ENCODE data around the gene ZNF638.

ZNF638 gene

DNA sequence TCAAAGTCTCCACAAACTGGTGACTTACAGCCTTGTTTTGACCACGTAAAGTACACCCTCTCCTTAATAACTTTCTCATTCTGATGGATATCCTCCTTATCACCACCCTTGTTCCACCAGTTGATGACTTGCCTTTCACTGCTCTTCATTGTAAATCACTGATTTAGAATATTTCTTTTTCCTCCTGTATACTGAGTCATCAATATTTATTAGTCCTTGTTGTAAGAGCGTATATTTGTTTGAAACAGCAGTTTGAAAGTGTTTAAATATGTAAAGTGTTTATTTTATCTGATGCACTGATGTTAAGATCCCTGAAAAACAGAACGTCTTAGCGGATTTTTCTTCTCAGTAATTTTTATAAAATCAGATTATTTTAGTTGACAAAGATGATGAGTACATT is 87.6 kb downstream of the ZNF638 start:
- no peaks in the 10 kb centered on the region for H3K27me3 ChIP-seq (ENCODE audit: insufficient read depth, low read length)
- no peak overlapping the region for H2AFZ ChIP-seq (ENCODE audit: low read length)
- peaks cover 7% of the 10 kb centered on the region for H3K4me1 ChIP-seq (ENCODE audit: insufficient read depth, low read length, severe bottlenecking)
- H3K79me2 ChIP-seq (ENCODE audit: insufficient read depth, low read length): no peaks in the 10 kb centered on the region
- TF ChIP-seq CTCF (IDR thresholded peaks at IDR 0.05; ENCODE audit: low read length) (no peak), EZH2 (IDR thresholded peaks at IDR 0.05; ENCODE audit: borderline replicate concordance, low read length) (no peak)
- H4K20me1 ChIP-seq (ENCODE audit: insufficient read depth, low read length): no peaks in the 10 kb centered on the region
- no peaks in the 10 kb centered on the region for H3K9me2 ChIP-seq (ENCODE audit: low read depth, low read length)
- no peak overlapping the region for H3K4me2 ChIP-seq (ENCODE audit: low read length)
- no peaks in the 10 kb centered on the region for H3K9me3 ChIP-seq (ENCODE audit: low read length)
- no peak overlapping the region for H3K27ac ChIP-seq (ENCODE audit: low read depth, low read length, poor library complexity, severe bottlenecking)
- no peak overlapping the region for H3K4me3 ChIP-seq (ENCODE audit: low read depth, low read length, poor library complexity, severe bottlenecking)
- H3K36me3 ChIP-seq (ENCODE audit: insufficient read depth, low read length): peaks cover 32% of the 10 kb centered on the region
- no peaks in the 10 kb centered on the region for H3F3A ChIP-seq (ENCODE audit: insufficient read depth, low read length)
- H3K9ac ChIP-seq (ENCODE audit: low read length): no peak overlapping the region

DNA sequence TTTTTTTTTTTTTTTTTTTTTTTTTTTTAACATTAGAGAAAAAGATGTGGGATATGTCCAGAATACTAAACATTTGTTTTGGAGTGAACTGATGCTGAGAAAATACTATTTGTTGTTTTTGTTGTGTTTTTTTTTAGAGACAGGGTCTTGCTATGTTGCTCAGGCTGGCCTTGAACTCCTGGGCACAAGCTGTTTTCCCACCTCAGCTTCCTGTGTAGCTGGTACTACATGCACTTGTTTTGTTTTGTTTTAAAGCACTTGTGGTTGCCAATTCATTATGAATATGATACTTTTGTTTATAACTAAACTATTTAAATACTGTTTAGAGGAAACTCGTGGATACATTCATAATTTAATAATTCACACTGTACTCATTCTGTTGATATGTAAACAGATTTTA is 88.4 kb downstream of the ZNF638 start:
- peaks cover 7% of the 10 kb centered on the region for H3K4me1 ChIP-seq (ENCODE audit: insufficient read depth, low read length, severe bottlenecking)
- H4K20me1 ChIP-seq (ENCODE audit: insufficient read depth, low read length): no peaks in the 10 kb centered on the region
- H3K27ac ChIP-seq (ENCODE audit: low read depth, low read length, poor library complexity, severe bottlenecking): no peak overlapping the region
- no peaks in the 10 kb centered on the region for H3K27me3 ChIP-seq (ENCODE audit: insufficient read depth, low read length)
- no peak overlapping the region for H3K4me2 ChIP-seq (ENCODE audit: low read length)
- H3K9ac ChIP-seq (ENCODE audit: low read length): no peak overlapping the region
- peaks cover 41% of the 10 kb centered on the region for H3K36me3 ChIP-seq (ENCODE audit: insufficient read depth, low read length)
- TF ChIP-seq EZH2 (IDR thresholded peaks at IDR 0.05; ENCODE audit: borderline replicate concordance, low read length) (no peak), CTCF (IDR thresholded peaks at IDR 0.05; ENCODE audit: low read length) (no peak)
- no peak overlapping the region for H2AFZ ChIP-seq (ENCODE audit: low read length)
- no peaks in the 10 kb centered on the region for H3K9me3 ChIP-seq (ENCODE audit: low read length)
- H3F3A ChIP-seq (ENCODE audit: insufficient read depth, low read length): no peaks in the 10 kb centered on the region
- H3K4me3 ChIP-seq (ENCODE audit: low read depth, low read length, poor library complexity, severe bottlenecking): no peak overlapping the region
- H3K9me2 ChIP-seq (ENCODE audit: low read depth, low read length): no peaks in the 10 kb centered on the region
- no peaks in the 10 kb centered on the region for H3K79me2 ChIP-seq (ENCODE audit: insufficient read depth, low read length)

- no peaks in the 10 kb centered on the region for H3F3A ChIP-seq (ENCODE audit: insufficient read depth, low read length)
- no peaks in the 10 kb centered on the region for H4K20me1 ChIP-seq (ENCODE audit: insufficient read depth, low read length)
- H3K79me2 ChIP-seq (ENCODE audit: insufficient read depth, low read length): no peaks in the 10 kb centered on the region
- H3K9ac ChIP-seq (ENCODE audit: low read length): no peak overlapping the region
- no peak for TF ChIP-seq CTCF (IDR thresholded peaks at IDR 0.05; ENCODE audit: low read length)
- TF ChIP-seq EZH2 (IDR thresholded peaks at IDR 0.05; ENCODE audit: borderline replicate concordance, low read length): no peak
- no peaks in the 10 kb centered on the region for H3K9me3 ChIP-seq (ENCODE audit: low read length)
- no peak overlapping the region for H3K4me2 ChIP-seq (ENCODE audit: low read length)
- H3K4me1 ChIP-seq (ENCODE audit: insufficient read depth, low read length, severe bottlenecking): peaks cover 3% of the 10 kb centered on the region
- no peaks in the 10 kb centered on the region for H3K27me3 ChIP-seq (ENCODE audit: insufficient read depth, low read length)
- H3K4me3 ChIP-seq (ENCODE audit: low read depth, low read length, poor library complexity, severe bottlenecking): no peak overlapping the region
- no peak overlapping the region for H3K27ac ChIP-seq (ENCODE audit: low read depth, low read length, poor library complexity, severe bottlenecking)
- H3K36me3 ChIP-seq (ENCODE audit: insufficient read depth, low read length): peaks cover 63% of the 10 kb centered on the region
- H3K9me2 ChIP-seq (ENCODE audit: low read depth, low read length): no peaks in the 10 kb centered on the region
- no peak overlapping the region for H2AFZ ChIP-seq (ENCODE audit: low read length)
These were observed 91.2 kb downstream of the ZNF638 start for GRCh38 chr2:71422786-71423185.

Data from OCI-LY1 (cell line).